Measurements from ENCODE around the gene CPNE7. TPM values are rescaled to one million over a fixed set of nuclear protein-coding genes. Genes with fewer than 3 reads are reported as not detected.

The CPNE7 gene
- total and polyA plus RNA-seq, 2 of the 13 experiments (the other 11 are each of a cell fraction or from before 2014, with no cell fraction given) = 0.59 TPM; not detected in 1

DNA sequence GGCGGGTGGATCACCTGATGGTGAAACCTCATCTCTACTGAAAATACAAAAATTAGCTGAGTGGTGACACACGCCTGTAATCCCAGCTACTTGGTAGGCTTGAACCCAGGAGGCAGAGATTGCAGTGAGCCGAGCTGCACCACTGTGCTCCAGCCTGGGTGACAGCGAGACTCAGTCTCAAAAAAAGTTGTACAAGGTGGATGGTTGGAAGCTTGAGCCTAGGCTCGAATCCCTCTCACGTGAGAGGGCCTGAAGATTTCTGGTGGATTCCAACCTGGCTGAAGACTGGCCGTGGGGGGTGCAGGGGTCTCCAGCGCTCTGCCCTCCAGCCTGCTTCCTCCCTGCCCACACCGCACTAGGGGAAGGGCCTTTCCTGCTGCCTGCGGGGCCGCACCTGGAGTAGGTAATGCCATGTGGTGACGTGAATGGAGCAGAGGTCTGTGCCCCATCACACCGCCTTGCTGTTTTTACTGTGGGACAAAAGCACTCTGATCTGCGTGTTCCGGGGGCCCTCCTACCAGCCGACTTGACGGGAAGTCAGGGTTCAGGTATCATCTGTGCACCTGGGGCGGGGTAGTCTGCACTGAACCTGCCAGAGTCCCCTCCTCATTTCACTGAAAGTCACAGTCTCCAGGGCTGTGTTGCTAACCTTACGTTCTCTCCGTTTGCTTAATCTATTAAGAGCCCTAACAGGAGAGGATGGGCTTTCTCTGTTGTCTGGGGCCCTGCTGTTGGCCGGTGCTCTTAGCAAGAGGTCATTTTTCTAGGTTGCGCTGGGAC lies 10.9 kb upstream of the CPNE7 start (continued):
- TF ChIP-seq ZNF646 (CRISPR knock-in tag; IDR thresholded peaks at IDR 0.05) = no peak
- no peak for TF ChIP-seq CEBPB (IDR thresholded peaks at IDR 0.05; ENCODE audit: borderline replicate concordance, low read depth, low read length)
- TF ChIP-seq KDM5A (IDR thresholded peaks at IDR 0.05; ENCODE audit: borderline replicate concordance, low read length) = no peak
- no peak; the same call in 1 of the 2 replicates for TF ChIP-seq ZBTB7B (CRISPR knock-in tag; IDR thresholded peaks at IDR 0.05)
- TF ChIP-seq RBM39 (IDR thresholded peaks at IDR 0.05; ENCODE audit: low read depth, low read length, poor library complexity, severe bottlenecking) = no peak
- TF ChIP-seq ZNF768 (CRISPR knock-in tag; IDR thresholded peaks at IDR 0.05) = peak; percentile 32; the same call in 1 of the 2 replicates
- no peak for TF ChIP-seq ZNF280D (CRISPR knock-in tag; IDR thresholded peaks at IDR 0.05)
- TF ChIP-seq ZNF10 (CRISPR knock-in tag; IDR thresholded peaks at IDR 0.05; ENCODE audit: borderline replicate concordance, low read depth) = no peak
- no peak for TF ChIP-seq NONO (IDR thresholded peaks at IDR 0.05)
- TF ChIP-seq NONO (CRISPR knock-in tag; conservative IDR thresholded peaks at IDR 0.05) = 0 out of 2 replicates have a peak, but pooled peaks have one; percentile 13
- TF ChIP-seq RFX5 (IDR thresholded peaks at IDR 0.05; ENCODE audit: low read depth, low read length) = no peak
- TF ChIP-seq PAF1 (CRISPR knock-in tag; IDR thresholded peaks at IDR 0.05) = peak; percentile 86; the same call in 1 of the 2 replicates
- TF ChIP-seq ZSCAN21 (CRISPR knock-in tag; IDR thresholded peaks at IDR 0.05; ENCODE audit: borderline replicate concordance) = 0 out of 2 replicates have a peak, but pooled peaks have one; percentile 45
- no peak for TF ChIP-seq POLR2AphosphoS2 (IDR thresholded peaks at IDR 0.05; ENCODE audit: low read depth, low read length)
- TF ChIP-seq SMAD3 (CRISPR knock-in tag; IDR thresholded peaks at IDR 0.05) = no peak
- no peak for TF ChIP-seq TFDP2 (CRISPR knock-in tag; IDR thresholded peaks at IDR 0.05)
- 0 out of 2 replicates have a peak, but pooled peaks have one; percentile 12 for TF ChIP-seq ZNF335 (CRISPR knock-in tag; IDR thresholded peaks at IDR 0.05)
- TF ChIP-seq ZNF343 (CRISPR knock-in tag; IDR thresholded peaks at IDR 0.05) = 0 out of 2 replicates have a peak, but pooled peaks have one; percentile 45
- peak; percentile 59 for TF ChIP-seq MED8 (CRISPR knock-in tag; IDR thresholded peaks at IDR 0.05; ENCODE audit: insufficient replicate concordance)

All from HepG2 (cell line).